ENCODE data around the gene SPTLC2.

SPTLC2 gene

DNA sequence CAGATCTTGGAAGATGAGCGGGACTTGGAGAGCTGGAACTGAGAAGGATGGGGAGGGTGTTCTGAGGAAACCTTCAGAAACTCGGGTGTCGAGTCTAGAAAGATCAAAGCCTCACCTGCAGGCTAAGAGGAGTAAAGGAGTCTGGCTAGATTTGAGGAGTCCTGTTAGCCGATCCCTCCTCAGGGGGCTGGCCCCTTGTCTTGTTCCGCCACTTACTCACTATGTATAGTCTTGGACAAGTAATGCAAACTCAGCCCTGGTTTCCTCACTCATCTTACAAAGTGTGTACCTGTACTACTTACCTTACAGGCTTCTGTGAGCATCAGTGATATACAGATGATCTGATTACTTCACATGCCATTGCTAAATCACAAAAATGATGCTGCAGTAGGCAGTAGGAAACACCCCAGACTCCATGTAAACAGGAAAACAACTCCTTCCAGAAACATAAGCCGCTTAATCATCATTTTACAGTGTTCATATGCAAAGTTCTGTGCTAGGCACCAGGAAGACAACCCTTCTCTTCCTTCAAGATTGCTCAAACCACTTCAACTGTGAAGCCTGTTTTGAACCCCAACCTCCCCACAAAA is 2.0 kb upstream of the SPTLC2 start (continued):
- TF ChIP-seq, protein P1, sequence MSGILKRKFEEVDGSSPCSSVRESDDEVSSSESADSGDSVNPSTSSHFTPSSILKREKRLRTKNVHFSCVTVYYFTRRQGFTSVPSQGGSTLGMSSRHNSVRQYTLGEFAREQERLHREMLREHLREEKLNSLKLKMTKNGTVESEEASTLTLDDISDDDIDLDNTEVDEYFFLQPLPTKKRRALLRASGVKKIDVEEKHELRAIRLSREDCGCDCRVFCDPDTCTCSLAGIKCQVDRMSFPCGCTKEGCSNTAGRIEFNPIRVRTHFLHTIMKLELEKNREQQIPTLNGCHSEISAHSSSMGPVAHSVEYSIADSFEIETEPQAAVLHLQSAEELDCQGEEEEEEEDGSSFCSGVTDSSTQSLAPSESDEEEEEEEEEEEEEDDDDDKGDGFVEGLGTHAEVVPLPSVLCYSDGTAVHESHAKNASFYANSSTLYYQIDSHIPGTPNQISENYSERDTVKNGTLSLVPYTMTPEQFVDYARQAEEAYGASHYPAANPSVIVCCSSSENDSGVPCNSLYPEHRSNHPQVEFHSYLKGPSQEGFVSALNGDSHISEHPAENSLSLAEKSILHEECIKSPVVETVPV (CRISPR knock-in tag; IDR thresholded peaks at IDR 0.05), result no peak
- TF ChIP-seq PPARA (CRISPR knock-in tag; IDR thresholded peaks at IDR 0.05; ENCODE audit: borderline replicate concordance) (no peak), ZNF8 (CRISPR knock-in tag; IDR thresholded peaks at IDR 0.05) (no peak), CSDC2 (CRISPR knock-in tag; IDR thresholded peaks at IDR 0.05) (no peak)

DNA sequence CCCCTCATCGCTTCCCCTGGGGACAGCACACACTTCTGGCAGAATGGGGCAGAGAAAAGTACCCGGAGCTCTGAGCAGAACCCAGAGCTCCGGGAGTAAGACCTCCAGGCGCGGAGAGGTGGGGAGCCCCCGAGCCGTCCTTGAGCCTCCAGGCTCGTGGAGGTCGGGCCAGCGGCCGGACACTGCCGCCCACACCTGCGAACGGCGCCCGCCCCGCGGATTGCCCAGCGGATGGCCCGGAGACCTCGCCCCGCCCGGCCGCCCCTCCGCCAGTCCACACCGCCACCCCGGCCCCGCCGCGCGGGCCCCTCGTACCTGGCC is 344 bp downstream of the SPTLC2 start:
- no peak; the same call in 2 of the 3 replicates for ATAC-seq
- TF ChIP-seq ESRRG (CRISPR knock-in tag; IDR thresholded peaks at IDR 0.05) (no peak), ZNF8 (CRISPR knock-in tag; IDR thresholded peaks at IDR 0.05) (no peak), PPARA (CRISPR knock-in tag; IDR thresholded peaks at IDR 0.05; ENCODE audit: borderline replicate concordance) (no peak), RARB (CRISPR knock-in tag; IDR thresholded peaks at IDR 0.05) (no peak), CSDC2 (CRISPR knock-in tag; IDR thresholded peaks at IDR 0.05) (no peak)
- TF ChIP-seq, protein P2, sequence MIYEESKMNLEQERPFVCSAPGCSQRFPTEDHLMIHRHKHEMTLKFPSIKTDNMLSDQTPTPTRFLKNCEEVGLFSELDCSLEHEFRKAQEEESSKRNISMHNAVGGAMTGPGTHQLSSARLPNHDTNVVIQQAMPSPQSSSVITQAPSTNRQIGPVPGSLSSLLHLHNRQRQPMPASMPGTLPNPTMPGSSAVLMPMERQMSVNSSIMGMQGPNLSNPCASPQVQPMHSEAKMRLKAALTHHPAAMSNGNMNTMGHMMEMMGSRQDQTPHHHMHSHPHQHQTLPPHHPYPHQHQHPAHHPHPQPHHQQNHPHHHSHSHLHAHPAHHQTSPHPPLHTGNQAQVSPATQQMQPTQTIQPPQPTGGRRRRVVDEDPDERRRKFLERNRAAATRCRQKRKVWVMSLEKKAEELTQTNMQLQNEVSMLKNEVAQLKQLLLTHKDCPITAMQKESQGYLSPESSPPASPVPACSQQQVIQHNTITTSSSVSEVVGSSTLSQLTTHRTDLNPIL (CRISPR knock-in tag; IDR thresholded peaks at IDR 0.05; ENCODE audit: low read depth), result no peak

DNA sequence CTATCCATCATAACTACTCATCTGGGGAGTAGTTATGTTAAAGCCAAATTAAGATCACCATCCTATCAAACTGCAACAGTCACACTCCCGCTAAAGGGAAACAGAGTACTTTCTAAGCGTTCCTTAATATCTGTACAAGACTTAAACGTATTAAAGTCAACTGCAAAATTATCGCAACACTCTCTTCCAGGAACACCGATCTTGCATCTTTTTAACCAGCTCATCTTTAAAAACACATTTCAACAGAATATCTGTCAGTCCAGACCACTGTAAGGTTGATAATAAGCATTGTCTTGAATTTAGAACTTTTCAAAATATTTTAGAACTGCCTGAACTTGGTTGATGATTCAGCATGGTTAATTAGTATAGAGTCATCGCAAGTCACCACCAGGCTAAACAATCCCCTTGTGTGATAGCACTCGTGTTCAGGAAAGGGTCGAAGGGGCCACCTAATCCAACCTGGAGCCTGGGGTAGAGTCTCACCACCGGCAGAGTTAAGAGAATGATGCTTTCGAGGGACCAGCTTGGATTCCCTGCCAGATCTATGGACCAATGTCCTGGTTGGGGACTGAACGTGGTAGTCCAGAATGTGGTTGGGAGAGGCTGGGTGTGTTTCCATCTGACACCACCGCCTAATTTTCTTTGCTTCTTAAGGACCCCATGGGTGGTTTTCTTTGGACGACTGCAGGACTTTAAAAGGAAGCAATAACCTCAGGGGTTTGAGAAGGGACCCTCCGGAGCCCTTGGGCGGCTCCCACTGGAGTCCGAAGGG is 890 bp downstream of the SPTLC2 start:
- TF ChIP-seq ZNF565 (CRISPR knock-in tag; conservative IDR thresholded peaks at IDR 0.05; ENCODE audit: low read depth) (no peak), SNAI2 (CRISPR knock-in tag; IDR thresholded peaks at IDR 0.05) (no peak), TCF4 (CRISPR knock-in tag; IDR thresholded peaks at IDR 0.05; ENCODE audit: borderline replicate concordance) (no peak), ZC3H10 (CRISPR knock-in tag; IDR thresholded peaks at IDR 0.05) (no peak), ESRRG (CRISPR knock-in tag; IDR thresholded peaks at IDR 0.05) (no peak), OSR1 (CRISPR knock-in tag; IDR thresholded peaks at IDR 0.05) (no peak), ZFP30 (CRISPR knock-in tag; IDR thresholded peaks at IDR 0.05) (no peak)
- TF ChIP-seq, protein P1 (CRISPR knock-in tag; IDR thresholded peaks at IDR 0.05), result no peak
- TF ChIP-seq, protein P2 (CRISPR knock-in tag; IDR thresholded peaks at IDR 0.05; ENCODE audit: low read depth), result no peak
- ATAC-seq, result no peak

DNA sequence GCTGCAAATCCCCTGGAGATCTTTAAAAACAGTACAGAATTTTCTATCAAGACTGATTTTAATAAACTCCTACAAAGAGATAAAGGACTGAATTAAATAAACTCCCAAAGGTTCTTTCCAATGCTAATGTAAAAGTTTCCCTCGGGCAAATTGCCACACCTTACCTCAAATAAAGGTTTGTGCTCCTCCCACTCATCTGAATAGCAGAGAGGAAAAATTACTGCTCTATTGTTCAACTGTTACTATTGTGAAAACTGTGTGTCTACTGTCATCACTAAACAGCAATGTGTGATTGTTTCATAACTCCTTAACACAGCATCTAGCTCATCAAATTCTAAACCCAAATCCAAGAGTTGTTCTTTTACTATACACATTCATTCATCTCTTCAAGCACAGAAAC is 3.2 kb downstream of the SPTLC2 start:
- TF ChIP-seq RARB (CRISPR knock-in tag; IDR thresholded peaks at IDR 0.05) (no peak), OSR1 (CRISPR knock-in tag; IDR thresholded peaks at IDR 0.05) (no peak), TCF4 (CRISPR knock-in tag; IDR thresholded peaks at IDR 0.05; ENCODE audit: borderline replicate concordance) (no peak), ZFP30 (CRISPR knock-in tag; IDR thresholded peaks at IDR 0.05) (no peak), BACH2 (CRISPR knock-in tag; IDR thresholded peaks at IDR 0.05; ENCODE audit: borderline replicate concordance) (no peak), GLIS3 (CRISPR knock-in tag; IDR thresholded peaks at IDR 0.05) (no peak), TOX (CRISPR knock-in tag; IDR thresholded peaks at IDR 0.05; ENCODE audit: borderline replicate concordance) (no peak), CSDC2 (CRISPR knock-in tag; IDR thresholded peaks at IDR 0.05) (no peak), ZC3H10 (CRISPR knock-in tag; IDR thresholded peaks at IDR 0.05) (no peak), ZNF70 (CRISPR knock-in tag; IDR thresholded peaks at IDR 0.05) (no peak), ESRRG (CRISPR knock-in tag; IDR thresholded peaks at IDR 0.05) (no peak)
- TF ChIP-seq, protein P1 (CRISPR knock-in tag; IDR thresholded peaks at IDR 0.05), result no peak
- TF ChIP-seq, protein P3, sequence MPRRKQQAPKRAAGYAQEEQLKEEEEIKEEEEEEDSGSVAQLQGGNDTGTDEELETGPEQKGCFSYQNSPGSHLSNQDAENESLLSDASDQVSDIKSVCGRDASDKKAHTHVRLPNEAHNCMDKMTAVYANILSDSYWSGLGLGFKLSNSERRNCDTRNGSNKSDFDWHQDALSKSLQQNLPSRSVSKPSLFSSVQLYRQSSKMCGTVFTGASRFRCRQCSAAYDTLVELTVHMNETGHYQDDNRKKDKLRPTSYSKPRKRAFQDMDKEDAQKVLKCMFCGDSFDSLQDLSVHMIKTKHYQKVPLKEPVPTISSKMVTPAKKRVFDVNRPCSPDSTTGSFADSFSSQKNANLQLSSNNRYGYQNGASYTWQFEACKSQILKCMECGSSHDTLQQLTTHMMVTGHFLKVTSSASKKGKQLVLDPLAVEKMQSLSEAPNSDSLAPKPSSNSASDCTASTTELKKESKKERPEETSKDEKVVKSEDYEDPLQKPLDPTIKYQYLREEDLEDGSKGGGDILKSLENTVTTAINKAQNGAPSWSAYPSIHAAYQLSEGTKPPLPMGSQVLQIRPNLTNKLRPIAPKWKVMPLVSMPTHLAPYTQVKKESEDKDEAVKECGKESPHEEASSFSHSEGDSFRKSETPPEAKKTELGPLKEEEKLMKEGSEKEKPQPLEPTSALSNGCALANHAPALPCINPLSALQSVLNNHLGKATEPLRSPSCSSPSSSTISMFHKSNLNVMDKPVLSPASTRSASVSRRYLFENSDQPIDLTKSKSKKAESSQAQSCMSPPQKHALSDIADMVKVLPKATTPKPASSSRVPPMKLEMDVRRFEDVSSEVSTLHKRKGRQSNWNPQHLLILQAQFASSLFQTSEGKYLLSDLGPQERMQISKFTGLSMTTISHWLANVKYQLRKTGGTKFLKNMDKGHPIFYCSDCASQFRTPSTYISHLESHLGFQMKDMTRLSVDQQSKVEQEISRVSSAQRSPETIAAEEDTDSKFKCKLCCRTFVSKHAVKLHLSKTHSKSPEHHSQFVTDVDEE (CRISPR knock-in tag; IDR thresholded peaks at IDR 0.05), result no peak
- TF ChIP-seq, protein P4, sequence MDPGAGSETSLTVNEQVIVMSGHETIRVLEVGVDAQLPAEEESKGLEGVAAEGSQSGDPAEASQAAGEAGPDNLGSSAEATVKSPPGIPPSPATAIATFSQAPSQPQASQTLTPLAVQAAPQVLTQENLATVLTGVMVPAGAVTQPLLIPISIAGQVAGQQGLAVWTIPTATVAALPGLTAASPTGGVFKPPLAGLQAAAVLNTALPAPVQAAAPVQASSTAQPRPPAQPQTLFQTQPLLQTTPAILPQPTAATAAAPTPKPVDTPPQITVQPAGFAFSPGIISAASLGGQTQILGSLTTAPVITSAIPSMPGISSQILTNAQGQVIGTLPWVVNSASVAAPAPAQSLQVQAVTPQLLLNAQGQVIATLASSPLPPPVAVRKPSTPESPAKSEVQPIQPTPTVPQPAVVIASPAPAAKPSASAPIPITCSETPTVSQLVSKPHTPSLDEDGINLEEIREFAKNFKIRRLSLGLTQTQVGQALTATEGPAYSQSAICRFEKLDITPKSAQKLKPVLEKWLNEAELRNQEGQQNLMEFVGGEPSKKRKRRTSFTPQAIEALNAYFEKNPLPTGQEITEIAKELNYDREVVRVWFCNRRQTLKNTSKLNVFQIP (CRISPR knock-in tag; IDR thresholded peaks at IDR 0.05; ENCODE audit: borderline replicate concordance, low read depth), result no peak
- ATAC-seq, result no peak
